SU-DHL-6 (cell line): ENCODE data around the gene PDE6A.

Experiments
- H2AFZ ChIP-seq: fragments of 200-600 bp; sonication (generic); 2 replicates; pipeline ENCODE4 v1.6.1; 2014; ENCODE audit warnings: low read depth, mild to moderate bottlenecking, moderate library complexity, mixed read lengths, antibody characterized with exemption, low read length; ENCODE audit not compliant: severe bottlenecking
- H3F3A ChIP-seq: fragments of 200-600 bp; shearing (Covaris generic); 2 replicates; pipeline ENCODE4 v1.6.0; 2016; ENCODE audit warnings: antibody characterized with exemption, mild to moderate bottlenecking; ENCODE audit not compliant: insufficient read depth
- H3K27ac ChIP-seq: fragments of 200-600 bp; sonication (generic); 2 replicates; pipeline ENCODE4 v1.5.1; 2016; ENCODE audit warnings: low read depth, mild to moderate bottlenecking, low read length, moderate library complexity, mixed read lengths
- H3K27me3 ChIP-seq: fragments of 200-600 bp; sonication (generic), shearing (Covaris generic); 2 replicates; pipeline ENCODE4 v1.6.0; 2014; ENCODE audit warnings: mild to moderate bottlenecking, low read length
- H3K36me3 ChIP-seq: fragments of 200-600 bp; sonication (generic); 2 replicates; pipeline ENCODE4 v1.6.1; 2014; ENCODE audit warnings: mild to moderate bottlenecking, low read length, mixed read lengths
- H3K4me2 ChIP-seq: fragments of 300-600, 200-600 bp; shearing (Covaris generic), sonication (generic); 2 replicates; pipeline ENCODE4 v1.6.0; 2014; ENCODE audit warnings: low read length, low read depth, mild to moderate bottlenecking; ENCODE audit not compliant: poor library complexity, severe bottlenecking
- H3K4me3 ChIP-seq: fragments of 200-600 bp; sonication (generic); 2 replicates; pipeline ENCODE4 v1.5.1; 2014; ENCODE audit warnings: antibody characterized with exemption, low read length, mild to moderate bottlenecking, mixed read lengths; ENCODE audit not compliant: insufficient read depth, poor library complexity, severe bottlenecking
- H3K79me2 ChIP-seq: fragments of 200-600 bp; sonication (generic); 2 replicates; pipeline ENCODE4 v1.6.1; 2014; ENCODE audit warnings: mild to moderate bottlenecking, low read length, moderate library complexity; ENCODE audit not compliant: insufficient read depth
- H3K9ac ChIP-seq: fragments of 200-600 bp; sonication (generic); 2 replicates; pipeline ENCODE4 v1.7.0; 2014; ENCODE audit warnings: mild to moderate bottlenecking, low read length
- H3K9me2 ChIP-seq: fragments of 200-600 bp; sonication (generic); replicated peaks from 2 replicates; pipeline ENCODE4 v1.6.1; 2014; ENCODE audit warnings: low read length; ENCODE audit not compliant: insufficient read depth
- H3K9me3 ChIP-seq: fragments of 200-600 bp; sonication (generic); 2 replicates; pipeline ENCODE4 v1.6.1; 2014; ENCODE audit warnings: low read length, mixed read lengths; ENCODE audit not compliant: insufficient read depth
- H4K20me1 ChIP-seq: fragments of 200-600 bp; sonication (generic); 2 replicates; pipeline ENCODE4 v1.6.1; 2014; ENCODE audit warnings: low read depth, mild to moderate bottlenecking, antibody characterized with exemption, low read length, moderate library complexity, mixed read lengths
- CTCF ChIP-seq: fragments of 200-600 bp; sonication (generic); IDR thresholded peaks from one replicate; pipeline ENCODE4 v1.5.1; 2017; ENCODE audit warnings: antibody characterized with exemption, mild to moderate bottlenecking, low read length, moderate library complexity; ENCODE audit not compliant: insufficient read depth, poor library complexity, severe bottlenecking
- EZH2phosphoT487 ChIP-seq: fragments of 200-600 bp; sonication (generic), shearing (Covaris generic); conservative IDR thresholded peaks from 2 replicates; pipeline ENCODE4 v1.6.1; 2018; ENCODE audit warnings: mild to moderate bottlenecking, antibody characterized with exemption, low read length, moderate library complexity, mixed read lengths

PDE6A gene

GRCh38 chr5:149939546-149939945, 5.0 kb downstream of the PDE6A start:
- Histone ChIP-seq H3K9me3 (no peaks in the 10 kb centered on the region), H3K27me3 (no peaks in the 10 kb centered on the region), H4K20me1 (no peaks in the 10 kb centered on the region), H3K9ac (no peak overlapping the region), H2AFZ (no peak overlapping the region), H3K4me2 (no peak overlapping the region), H3K4me3 (no peak overlapping the region), H3K79me2 (no peaks in the 10 kb centered on the region), H3K27ac (no peak overlapping the region), H3F3A (no peaks in the 10 kb centered on the region), H3K9me2 (no peaks in the 10 kb centered on the region), H3K36me3 (no peaks in the 10 kb centered on the region)
- TF ChIP-seq EZH2phosphoT487 (no peak), CTCF (no peak)

GRCh38 chr5:149938791-149939358, 5.7 kb downstream of the PDE6A start:
- Histone ChIP-seq H3K4me3 (no peak overlapping the region), H3K27me3 (no peaks in the 10 kb centered on the region), H3F3A (no peaks in the 10 kb centered on the region), H4K20me1 (no peaks in the 10 kb centered on the region), H2AFZ (no peak overlapping the region), H3K4me2 (no peak overlapping the region), H3K36me3 (no peaks in the 10 kb centered on the region), H3K9me3 (no peaks in the 10 kb centered on the region), H3K27ac (no peak overlapping the region), H3K79me2 (no peaks in the 10 kb centered on the region), H3K9me2 (no peaks in the 10 kb centered on the region), H3K9ac (no peak overlapping the region)
- TF ChIP-seq EZH2phosphoT487 (no peak), CTCF (no peak)

- H3K4me3 ChIP-seq, result no peak overlapping the region
- H4K20me1 ChIP-seq, result no peaks in the 10 kb centered on the region
- no peaks in the 10 kb centered on the region for H3K9me2 ChIP-seq
- H3F3A ChIP-seq, result no peaks in the 10 kb centered on the region
- no peak overlapping the region for H3K4me2 ChIP-seq
- H3K27ac ChIP-seq, result no peak overlapping the region
- no peaks in the 10 kb centered on the region for H3K9me3 ChIP-seq
- no peaks in the 10 kb centered on the region for H3K79me2 ChIP-seq
- H3K36me3 ChIP-seq, result no peaks in the 10 kb centered on the region
- no peaks in the 10 kb centered on the region for H3K27me3 ChIP-seq
- H3K9ac ChIP-seq, result no peak overlapping the region
- no peak for TF ChIP-seq EZH2phosphoT487
- no peak for TF ChIP-seq CTCF
- H2AFZ ChIP-seq, result no peak overlapping the region
Observed at GRCh38 chr5:149938279-149938678, 6.3 kb downstream of the PDE6A start.
